HCT116 (cell line): Measurements from ENCODE around the gene PPP2R5B. TPM values are rescaled to one million over a fixed set of nuclear protein-coding genes. Genes with fewer than 3 reads are reported as not detected.

Experiments
- microRNA counts: library from miRNA; unstranded; fragments of <30 nt; microRNA quantifications from one replicate; lab custom pipeline; 2015
- microRNA-seq: library from miRNA; unstranded; fragments of <30 nt; microRNA quantifications from one replicate; pipeline ENCODE4, GENCODE V29; 2016; ENCODE audit warnings: borderline number of aligned reads
- total RNA-seq: library from RNA; stranded (reverse); gene quantifications from one replicate; pipeline ENCODE4 v1.2.1, GENCODE V29; 2021; ENCODE audit not compliant: unreplicated experiment

Gene PPP2R5B
- total RNA-seq, 1 experiment from 2014 or later, result 10.9 TPM

MicroRNAs within 50 kb of the gene (microRNA counts, 767-probe panel; counts per million panel counts)
- not detected for microRNA hsa-miR-192-5p (lab: Ali Mortazavi, UCI)

Small RNA genes lying within 50 kb of the gene (microRNA-seq; reads per million reads assigned to microRNA genes)
- gene MIR6749 (not detected), gene MIR6750 (not detected)

Other genes starting within 250 kb of the PPP2R5B start
- gene NRXN2, start 201.5 kb upstream of the PPP2R5B start, total RNA-seq, result 1.5 TPM
- 12.8 TPM for gene RASGRP2, start 180.5 kb upstream of the PPP2R5B start, total RNA-seq
- 1.7 TPM for gene PYGM, start 164.7 kb upstream of the PPP2R5B start, total RNA-seq
- 403 TPM for gene SF1, start 146.1 kb upstream of the PPP2R5B start, total RNA-seq
- 44.2 TPM for gene MAP4K2, start 121.5 kb upstream of the PPP2R5B start, total RNA-seq
- gene MEN1, start 114.1 kb upstream of the PPP2R5B start, total RNA-seq, result 62.1 TPM
- 30.1 TPM for gene CDC42BPG, start 80.0 kb upstream of the PPP2R5B start, total RNA-seq
- gene EHD1, start 46.1 kb upstream of the PPP2R5B start, total RNA-seq, result 48.1 TPM
- gene ATG2A, start 7.5 kb upstream of the PPP2R5B start, total RNA-seq, result 24.7 TPM
- not detected for gene GPHA2, start 11.2 kb downstream of the PPP2R5B start, total RNA-seq
- gene MAJIN, start 47.4 kb downstream of the PPP2R5B start, total RNA-seq, result not detected
- gene BATF2, start 72.3 kb downstream of the PPP2R5B start, total RNA-seq, result 2.1 TPM
- 68.7 TPM for gene ARL2, start 89.5 kb downstream of the PPP2R5B start, total RNA-seq
- 16.8 TPM for gene SNX15, start 102.8 kb downstream of the PPP2R5B start, total RNA-seq
- gene SAC3D1, start 116.5 kb downstream of the PPP2R5B start, total RNA-seq, result 36.9 TPM
- not detected for gene NAALADL1, start 133.9 kb downstream of the PPP2R5B start, total RNA-seq
- gene CDCA5, start 159.4 kb downstream of the PPP2R5B start, total RNA-seq, result 72.1 TPM
- gene ZFPL1, start 159.5 kb downstream of the PPP2R5B start, total RNA-seq, result 35.3 TPM
- gene VPS51, start 171.5 kb downstream of the PPP2R5B start, total RNA-seq, result 89.5 TPM
- gene TM7SF2, start 187.2 kb downstream of the PPP2R5B start, total RNA-seq, result 52.9 TPM
- 18.8 TPM for gene ZNHIT2, start 193.0 kb downstream of the PPP2R5B start, total RNA-seq
- gene FAU, start 197.4 kb downstream of the PPP2R5B start, total RNA-seq, result 1,073 TPM
- gene MRPL49, start 197.6 kb downstream of the PPP2R5B start, total RNA-seq, result 77.5 TPM
- 45.9 TPM for gene SYVN1, start 209.8 kb downstream of the PPP2R5B start, total RNA-seq
- gene SPDYC, start 245.5 kb downstream of the PPP2R5B start, total RNA-seq, result 1.2 TPM